Activated T-helper 1 cell treated with Interleukin-2 at 50 U/mL for 16 hours (primary cell): ENCODE measurements around the gene RHBDL1.
A peak's percentile ranks its signal among the peaks of the same experiment; 100 is the strongest.

ENCODE experiments used
- DNase-seq: peaks from one replicate; pipeline ENCODE4 v3.0.0-alpha.2; 2020; ENCODE audit warnings: low read depth

Gene RHBDL1

GRCh38 chr16:674214-674881, 1.1 kb upstream of the RHBDL1 start:
- DNase-seq = no peak

DNA sequence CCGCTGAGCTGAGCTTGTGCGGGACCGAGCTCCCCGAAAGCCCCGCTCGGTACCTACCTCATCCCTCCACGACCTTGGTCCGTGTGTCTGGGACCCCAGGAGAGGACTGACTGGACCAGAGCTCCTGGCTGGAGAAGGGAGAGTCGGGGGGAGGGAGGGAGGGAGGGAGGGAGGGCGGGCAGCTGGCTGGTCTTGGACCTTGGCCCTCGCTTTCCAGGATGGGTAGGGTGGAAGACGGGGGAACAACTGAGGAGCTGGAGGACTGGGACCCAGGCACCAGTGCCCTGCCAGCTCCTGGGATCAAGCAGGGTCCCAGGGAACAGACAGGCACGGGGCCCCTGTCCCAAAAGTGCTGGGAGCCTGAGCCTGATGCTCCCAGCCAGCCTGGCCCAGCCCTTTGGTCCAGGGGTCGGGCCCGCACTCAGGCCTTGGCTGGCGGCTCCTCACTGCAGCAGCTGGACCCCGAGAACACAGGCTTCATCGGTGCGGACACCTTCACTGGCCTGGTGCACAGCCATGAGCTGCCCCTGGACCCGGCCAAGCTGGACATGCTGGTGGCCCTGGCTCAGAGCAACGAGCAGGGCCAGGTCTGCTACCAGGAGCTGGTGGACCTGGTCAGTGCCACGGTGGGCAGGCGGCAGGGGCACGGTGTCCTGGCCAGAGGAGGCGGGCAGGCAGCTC, 553 bp downstream of the RHBDL1 start:
- DNase-seq = no peak

GRCh38 chr16:676565-676902, 1.1 kb downstream of the RHBDL1 start:
- DNase-seq = no peak

DNA sequence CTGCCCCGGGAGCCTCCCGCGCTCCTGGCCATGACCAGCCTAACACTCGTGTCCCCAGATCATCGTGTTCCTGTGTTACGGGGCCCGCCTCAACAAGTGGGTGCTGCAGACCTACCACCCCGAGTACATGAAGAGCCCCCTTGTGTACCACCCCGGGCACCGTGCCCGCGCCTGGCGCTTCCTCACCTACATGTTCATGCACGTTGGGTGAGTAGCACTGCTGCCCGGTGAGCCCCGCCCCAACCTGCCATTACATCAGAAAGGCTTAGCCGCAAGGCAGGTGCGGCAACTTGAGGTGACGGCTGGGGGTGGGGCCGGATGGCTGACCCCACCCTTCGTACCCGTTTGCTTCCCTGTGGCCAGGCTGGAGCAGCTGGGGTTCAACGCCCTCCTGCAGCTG, 1.4 kb downstream of the RHBDL1 start:
- DNase-seq = no peak

- no peak for DNase-seq
Measured at GRCh38 chr16:677316-678190, 2.1 kb downstream of the RHBDL1 start.

- DNase-seq = no peak
Measured at GRCh38 chr16:678209-678857, 2.9 kb downstream of the RHBDL1 start.

GRCh38 chr16:678858-679813, 3.7 kb downstream of the RHBDL1 start:
- DNase-seq = no peak

DNA sequence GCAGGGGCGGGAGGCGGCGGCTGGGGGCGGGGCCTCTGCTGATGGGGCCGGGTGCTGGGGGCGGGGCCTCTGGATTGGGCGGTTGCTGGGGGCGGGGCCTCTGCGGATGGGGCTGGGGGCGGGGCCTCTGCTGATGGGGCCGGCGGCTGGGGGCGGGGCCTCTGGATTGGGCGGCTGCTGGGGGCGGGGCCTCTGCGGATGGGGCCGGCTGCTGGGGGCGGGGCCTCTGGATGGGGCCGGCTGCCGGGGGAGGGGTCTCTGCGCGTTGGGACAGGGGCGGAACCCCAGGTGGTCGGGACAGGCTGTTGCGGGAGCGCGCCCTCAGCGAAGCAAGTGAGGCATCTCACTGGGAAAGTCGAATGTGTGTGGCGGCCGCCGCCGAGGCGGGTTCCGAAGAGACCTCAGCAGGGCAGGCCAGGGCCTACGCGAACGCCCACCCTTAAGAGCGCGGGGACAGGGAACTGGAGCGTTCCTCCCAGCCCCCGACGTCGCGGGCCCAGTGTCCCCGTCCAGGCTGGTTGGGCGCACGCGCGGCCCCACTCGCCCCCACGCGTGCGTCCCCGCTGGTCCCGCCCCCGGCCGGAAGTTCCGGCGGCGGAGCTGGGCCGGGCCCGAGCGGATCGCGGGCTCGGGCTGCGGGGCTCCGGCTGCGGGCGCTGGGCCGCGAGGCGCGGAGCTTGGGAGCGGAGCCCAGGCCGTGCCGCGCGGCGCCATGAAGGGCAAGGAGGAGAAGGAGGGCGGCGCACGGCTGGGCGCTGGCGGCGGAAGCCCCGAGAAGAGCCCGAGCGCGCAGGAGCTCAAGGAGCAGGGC, 4.5 kb downstream of the RHBDL1 start, which contains the start of gene STUB1:
TSS of gene STUB1 (plus strand) at position 597 of the 811 bp plus-strand sequence. CDS start at position 713, 116 bp downstream.
- DNase-seq = peak; percentile 78

DNA sequence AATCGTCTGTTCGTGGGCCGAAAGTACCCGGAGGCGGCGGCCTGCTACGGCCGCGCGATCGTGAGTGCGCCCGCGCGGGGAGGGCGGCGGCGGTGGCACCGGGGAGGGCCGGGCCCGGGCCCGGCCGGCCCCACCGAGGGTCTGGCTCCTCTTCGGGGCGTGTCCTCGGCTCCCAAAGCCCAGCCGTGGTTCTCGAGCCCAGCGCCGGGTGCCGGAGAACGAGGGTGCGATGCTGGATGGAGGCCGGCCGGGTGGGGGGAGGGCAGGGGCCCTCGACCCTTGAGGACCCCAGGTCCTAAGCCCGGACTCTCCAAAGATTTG, 5.1 kb downstream of the RHBDL1 start:
- DNase-seq = no peak

GRCh38 chr16:680967-681745, 5.7 kb downstream of the RHBDL1 start:
- DNase-seq = no peak

DNA sequence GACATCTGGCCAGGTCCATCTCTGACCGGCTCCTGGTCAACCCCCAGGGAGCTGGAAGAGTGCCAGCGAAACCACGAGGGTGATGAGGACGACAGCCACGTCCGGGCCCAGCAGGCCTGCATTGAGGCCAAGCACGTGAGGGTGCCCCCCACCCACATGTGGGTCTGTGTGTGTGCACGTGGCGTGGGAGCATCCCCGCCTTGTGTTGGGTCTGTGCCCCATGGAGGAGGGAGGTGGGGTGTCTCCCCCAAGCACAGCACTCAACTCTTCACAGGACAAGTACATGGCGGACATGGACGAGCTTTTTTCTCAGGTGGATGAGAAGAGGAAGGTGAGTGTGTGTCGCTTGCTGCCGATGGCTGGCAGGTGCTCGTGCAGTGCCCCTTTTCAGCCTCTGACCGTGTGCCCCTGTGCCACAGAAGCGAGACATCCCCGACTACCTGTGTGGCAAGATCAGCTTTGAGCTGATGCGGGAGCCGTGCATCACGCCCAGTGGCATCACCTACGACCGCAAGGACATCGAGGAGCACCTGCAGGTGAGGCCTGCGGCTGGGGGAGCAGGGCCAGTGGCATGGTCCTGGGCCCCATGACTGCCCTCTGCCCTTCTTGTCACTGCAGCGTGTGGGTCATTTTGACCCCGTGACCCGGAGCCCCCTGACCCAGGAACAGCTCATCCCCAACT, 6.4 kb downstream of the RHBDL1 start:
- DNase-seq = no peak

DNA sequence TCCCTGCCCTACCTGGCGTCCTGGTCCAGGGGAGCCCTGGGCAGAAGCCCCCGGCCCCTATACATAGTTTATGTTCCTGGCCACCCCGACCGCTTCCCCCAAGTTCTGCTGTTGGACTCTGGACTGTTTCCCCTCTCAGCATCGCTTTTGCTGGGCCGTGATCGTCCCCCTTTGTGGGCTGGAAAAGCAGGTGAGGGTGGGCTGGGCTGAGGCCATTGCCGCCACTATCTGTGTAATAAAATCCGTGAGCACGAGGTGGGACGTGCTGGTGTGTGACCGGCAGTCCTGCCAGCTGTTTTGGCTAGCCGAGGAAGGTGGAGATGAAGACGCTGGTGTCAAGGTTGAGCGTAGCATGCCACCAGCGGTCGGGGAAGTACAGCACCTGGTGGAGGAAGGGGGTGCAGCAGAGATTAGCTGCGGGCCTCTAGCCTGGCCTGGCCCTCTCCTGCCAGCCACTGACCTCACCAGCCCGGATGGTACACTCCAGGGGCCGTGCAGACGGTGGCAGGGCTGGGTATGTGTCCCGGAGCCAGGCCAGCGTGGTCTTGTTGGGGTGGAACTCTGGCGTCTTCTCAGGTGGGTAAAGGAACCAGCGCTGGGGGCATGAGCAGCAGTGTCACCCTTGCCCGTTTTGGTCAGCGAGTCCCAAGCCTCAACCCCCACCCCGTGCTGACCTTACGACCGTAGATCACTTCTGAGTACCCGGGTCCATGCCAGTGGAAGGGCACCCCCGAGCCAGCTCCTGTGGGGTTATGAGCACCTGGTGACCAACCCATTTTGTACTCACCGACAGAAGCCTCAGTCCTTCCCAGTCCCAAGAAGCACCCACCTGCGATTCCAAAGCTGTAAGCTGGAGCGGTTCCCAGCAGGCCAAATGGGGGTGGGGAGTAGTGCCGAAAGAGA, 7.3 kb downstream of the RHBDL1 start:
- DNase-seq = no peak

GRCh38 chr16:683396-684070, 8.1 kb downstream of the RHBDL1 start:
- no peak for DNase-seq

GRCh38 chr16:684071-684794, 8.8 kb downstream of the RHBDL1 start, which contains the start of gene JMJD8:
Gene JMJD8, minus strand, starts transcription at chr16:684334. Its CDS starts 15 bp downstream, at chr16:684319.
- DNase-seq = peak; percentile 96

GRCh38 chr16:684961-685696, 9.7 kb downstream of the RHBDL1 start:
- no peak for DNase-seq

DNA sequence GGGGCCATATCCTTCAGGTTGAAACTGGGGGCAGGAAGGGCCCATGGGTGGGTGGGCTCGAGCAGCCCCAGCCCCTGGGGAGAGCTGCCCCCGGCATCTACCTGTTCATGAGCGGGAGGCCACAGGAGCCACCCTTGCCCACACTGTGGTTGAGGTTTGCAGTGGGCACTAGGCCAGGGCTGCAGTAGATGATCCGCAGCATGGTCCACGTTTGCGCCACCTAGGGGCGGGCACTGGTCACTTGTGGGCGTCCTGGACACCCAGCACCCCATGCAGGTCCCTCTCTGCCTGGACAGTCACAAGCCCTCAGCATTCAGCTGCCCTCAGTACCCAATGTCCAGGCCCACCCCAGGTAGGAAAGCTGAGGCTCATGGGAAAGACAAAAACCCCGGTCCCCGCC, 10.5 kb downstream of the RHBDL1 start:
- no peak for DNase-seq
